B cell (primary cell): Measurements from ENCODE around the gene DNAH3.

Source experiments
- EZH2 ChIP-seq: IDR thresholded peaks from 2 replicates; pipeline ENCODE4 v1.6.1; 2012; ENCODE audit warnings: borderline replicate concordance, low read depth, mild to moderate bottlenecking, moderate library complexity, low read length; ENCODE audit not compliant: insufficient read depth, poor library complexity, severe bottlenecking
- TF ChIP-seq, protein P1 (sequence below): fragments of 200-600 bp; IDR thresholded peaks from one replicate; pipeline ENCODE4 v1.8.0; 2022; ENCODE audit warnings: antibody characterized with exemption, mild to moderate bottlenecking

DNA sequence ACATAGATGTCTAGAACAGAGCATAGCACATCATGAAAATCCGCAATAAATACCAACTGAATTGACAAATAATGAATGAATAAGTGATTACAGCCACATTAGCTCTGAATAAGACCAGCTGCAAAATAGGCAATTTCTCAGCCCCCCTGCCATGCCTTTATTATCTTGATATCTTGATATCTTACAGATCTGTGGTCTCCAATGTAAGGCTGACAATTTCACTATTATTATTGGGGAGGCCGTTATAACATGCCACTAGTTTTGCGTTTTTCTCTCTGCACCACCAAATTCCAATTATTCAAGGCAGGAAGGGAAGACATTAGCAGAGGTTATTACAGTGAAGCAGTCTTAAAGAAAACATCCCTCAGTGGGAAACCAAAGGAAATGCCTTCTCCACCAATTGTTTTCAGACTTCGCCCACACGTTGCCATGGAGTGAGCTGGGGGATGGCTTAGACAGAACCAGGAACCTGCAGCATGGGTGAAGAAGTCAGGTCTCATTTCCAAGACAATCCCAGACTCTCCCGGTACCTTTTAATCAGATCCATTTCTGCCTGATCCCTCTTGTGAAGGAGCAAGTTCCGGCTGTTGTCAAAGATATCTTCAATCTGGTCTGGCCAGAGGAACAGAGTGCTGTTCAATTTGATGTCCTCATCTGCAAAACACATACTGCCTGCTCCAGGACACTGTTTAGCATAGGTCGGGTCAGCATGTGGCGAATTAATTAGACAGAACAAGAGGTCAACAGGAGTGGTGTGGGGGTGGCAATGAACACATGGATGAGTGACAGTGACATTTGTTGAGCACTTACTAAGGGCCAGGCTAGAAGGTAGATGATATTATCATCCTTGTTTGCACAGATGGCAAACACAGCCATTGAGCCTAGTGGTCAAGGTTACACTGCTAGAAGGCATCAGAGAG, 46.4 kb downstream of the DNAH3 start:
- TF ChIP-seq, protein P1, sequence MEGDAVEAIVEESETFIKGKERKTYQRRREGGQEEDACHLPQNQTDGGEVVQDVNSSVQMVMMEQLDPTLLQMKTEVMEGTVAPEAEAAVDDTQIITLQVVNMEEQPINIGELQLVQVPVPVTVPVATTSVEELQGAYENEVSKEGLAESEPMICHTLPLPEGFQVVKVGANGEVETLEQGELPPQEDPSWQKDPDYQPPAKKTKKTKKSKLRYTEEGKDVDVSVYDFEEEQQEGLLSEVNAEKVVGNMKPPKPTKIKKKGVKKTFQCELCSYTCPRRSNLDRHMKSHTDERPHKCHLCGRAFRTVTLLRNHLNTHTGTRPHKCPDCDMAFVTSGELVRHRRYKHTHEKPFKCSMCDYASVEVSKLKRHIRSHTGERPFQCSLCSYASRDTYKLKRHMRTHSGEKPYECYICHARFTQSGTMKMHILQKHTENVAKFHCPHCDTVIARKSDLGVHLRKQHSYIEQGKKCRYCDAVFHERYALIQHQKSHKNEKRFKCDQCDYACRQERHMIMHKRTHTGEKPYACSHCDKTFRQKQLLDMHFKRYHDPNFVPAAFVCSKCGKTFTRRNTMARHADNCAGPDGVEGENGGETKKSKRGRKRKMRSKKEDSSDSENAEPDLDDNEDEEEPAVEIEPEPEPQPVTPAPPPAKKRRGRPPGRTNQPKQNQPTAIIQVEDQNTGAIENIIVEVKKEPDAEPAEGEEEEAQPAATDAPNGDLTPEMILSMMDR = no peak
- no peak for TF ChIP-seq EZH2
